Liver (tissue), 9 donors: Measurements from ENCODE around the gene BMPER. TPM values are rescaled to one million over a fixed set of nuclear protein-coding genes. Genes with fewer than 3 reads are reported as not detected.
A peak's percentile ranks its signal among the peaks of the same experiment; 100 is the strongest.

ENCODE experiments used
- DNase-seq: peaks from one replicate; pipeline ENCODE4 v3.0.0-alpha.2; 2017; ENCODE audit warnings: low spot score
- H3K27ac ChIP-seq, 2 donors: one replicate each; pipeline ENCODE4 v1.7.0; 2013; ENCODE audit warnings: inconsistent platforms in 2 of 2, low read length in 2 of 2, control low read depth in 1 of 2, low read depth in 1 of 2, mild to moderate bottlenecking in 1 of 2
- H3K27me3 ChIP-seq, 4 donors: one replicate each; pipeline versions ENCODE4 v1.6.1 to v1.7.0; 2013; ENCODE audit warnings: low read length in 3 of 4, inconsistent platforms in 1 of 4, mild to moderate bottlenecking in 1 of 4, moderate library complexity in 1 of 4; ENCODE audit not compliant: control insufficient read depth in 4 of 4, insufficient read depth in 4 of 4
- H3K36me3 ChIP-seq, 4 donors: one replicate each; pipeline versions ENCODE4 v1.6.1 to v1.7.0; 2013; ENCODE audit warnings: low read length in 3 of 4, mild to moderate bottlenecking in 3 of 4, low read depth in 1 of 4, moderate library complexity in 1 of 4; ENCODE audit not compliant: control insufficient read depth in 4 of 4, insufficient read depth in 3 of 4
- H3K4me1 ChIP-seq, 4 donors: one replicate each; pipeline versions ENCODE4 v1.6.1 to v1.7.0; 2013; ENCODE audit warnings: low read length in 3 of 4, mild to moderate bottlenecking in 3 of 4, moderate library complexity in 1 of 4; ENCODE audit not compliant: control insufficient read depth in 4 of 4, insufficient read depth in 4 of 4
- H3K4me3 ChIP-seq, 3 donors: one replicate each; pipeline versions ENCODE4 v1.6.1 to v1.7.0; 2013; ENCODE audit warnings: low read length in 3 of 3, control low read depth in 1 of 3, low read depth in 1 of 3, mild to moderate bottlenecking in 1 of 3
- H3K9ac ChIP-seq, 2 donors: one replicate each; pipeline ENCODE4 v1.7.0; 2013; ENCODE audit warnings: low read length in 2 of 2, mild to moderate bottlenecking in 2 of 2, moderate library complexity in 2 of 2, control low read depth in 1 of 2, low read depth in 1 of 2
- H3K9me3 ChIP-seq, 4 donors: one replicate each; pipeline versions ENCODE4 v1.6.1 to v1.7.0; 2013; ENCODE audit warnings: low read length in 3 of 4; ENCODE audit not compliant: control insufficient read depth in 4 of 4
- ATF3 ChIP-seq: IDR thresholded peaks from 2 replicates; pipeline ENCODE4 v1.6.1; 2016; ENCODE audit warnings: antibody characterized with exemption
- CTCF ChIP-seq: fragments of 150-350 bp; IDR thresholded peaks from 2 replicates; pipeline ENCODE4 v1.5.1; 2017; ENCODE audit warnings: improper control_type of control experiment, low read depth, low read length; ENCODE audit not compliant: missing input control
- EGR1 ChIP-seq, 2 donors: IDR thresholded peaks; 2 replicates each; pipeline ENCODE4 v1.6.1; 2016 to 2018; ENCODE audit warnings: antibody characterized with exemption in 2 of 2, low read depth in 2 of 2
- FOXA2 ChIP-seq: IDR thresholded peaks from 2 replicates; pipeline ENCODE4 v1.6.1; 2016; ENCODE audit warnings: antibody characterized with exemption
- GABPA ChIP-seq, 2 donors: IDR thresholded peaks in 1 of 2; conservative IDR thresholded peaks in 1 of 2; 2 replicates each; pipeline ENCODE4 v1.6.1; 2016; ENCODE audit warnings: antibody characterized with exemption in 2 of 2, mild to moderate bottlenecking in 1 of 2, moderate library complexity in 1 of 2
- HNF4G ChIP-seq: IDR thresholded peaks from 2 replicates; pipeline ENCODE4 v1.6.1; 2016; ENCODE audit warnings: antibody characterized with exemption
- JUND ChIP-seq, 2 donors: IDR thresholded peaks; 2 replicates each; pipeline ENCODE4 v1.6.1; 2016; ENCODE audit warnings: antibody characterized with exemption in 2 of 2
- NR2F2 ChIP-seq: IDR thresholded peaks from 2 replicates; pipeline ENCODE4 v1.6.1; 2016; ENCODE audit warnings: antibody characterized with exemption
- RAD21 ChIP-seq, 2 donors: IDR thresholded peaks; 2 replicates each; pipeline ENCODE4 v1.6.1; 2016; ENCODE audit warnings: antibody characterized with exemption in 2 of 2, mild to moderate bottlenecking in 2 of 2
- REST ChIP-seq: IDR thresholded peaks from 2 replicates; pipeline ENCODE4 v1.6.1; 2016; ENCODE audit warnings: antibody characterized with exemption, mild to moderate bottlenecking
- RXRA ChIP-seq, 2 donors: IDR thresholded peaks; 2 replicates each; pipeline ENCODE4 v1.6.1; 2017 to 2018; ENCODE audit warnings: antibody characterized with exemption in 2 of 2, mild to moderate bottlenecking in 1 of 2
- SP1 ChIP-seq: IDR thresholded peaks from 2 replicates; pipeline ENCODE4 v1.6.1; 2018; ENCODE audit warnings: antibody characterized with exemption, mild to moderate bottlenecking
- TAF1 ChIP-seq: conservative IDR thresholded peaks from 2 replicates; pipeline ENCODE4 v1.6.1; 2016; ENCODE audit warnings: antibody characterized with exemption, mild to moderate bottlenecking
- YY1 ChIP-seq: IDR thresholded peaks from 2 replicates; pipeline ENCODE4 v1.6.1; 2016; ENCODE audit warnings: antibody characterized with exemption, mild to moderate bottlenecking
- ZBTB33 ChIP-seq: IDR thresholded peaks from 2 replicates; pipeline ENCODE4 v1.6.1; 2016; ENCODE audit warnings: antibody characterized with exemption
- WGBS: extraction: QIAGEN DNeasy Blood & Tissue Kit; methylation state at CpG from one replicate; pipeline ENCODE4 v1.1.7; 2013; 5-methylcytosine and 5-hydroxymethylcytosine counted together
- polyA plus RNA-seq, 2 donors: library from polyadenylated mRNA; stranded (reverse) in 1 of 2; unstranded in 1 of 2; fragments of 200-250 nt in 1 of 2; fragments of >200 nt in 1 of 2; fragmentation: Nextera tagmentation in 1 of 2; extraction: Ambion mirVana in 1 of 2; gene quantifications; one replicate each; pipeline versions ENCODE4 v1.2.1 to v1.2.3, GENCODE V29; 2013 to 2015
- total RNA-seq, 2 donors: library from RNA; depleted of rRNA; stranded (reverse); fragments of >200 nt; gene quantifications; one replicate each; pipeline ENCODE4 v1.2.3, GENCODE V29; 2014
- donor health status: healthy.
- donor health status: healthy.
- donor health status: healthy.
- donor health status: healthy.
- donor health status: healthy.

The BMPER gene
- total and polyA plus RNA-seq, 4 donors = 4.0 to 8.5 (median 6.2) TPM

GRCh38 chr7:33932221-33932620 is 26.9 kb downstream of the BMPER start:
- H3K9me3 ChIP-seq = no peaks in the 10 kb centered on the region
- no peaks in the 10 kb centered on the region for H3K27me3 ChIP-seq
- H3K4me3 ChIP-seq = no peak overlapping the region
- H3K4me1 ChIP-seq = peaks cover 0 to 3% (median 1%) of the 10 kb centered on the region in 4 donors
- no peak for DNase-seq
- no peak overlapping the region for H3K27ac ChIP-seq
- TF ChIP-seq SP1 (no peak), HNF4G (no peak), RAD21 (IDR thresholded peaks at IDR 0.05) (no peak), GABPA (IDR thresholded peaks at IDR 0.05 in 1 of 2, conservative IDR thresholded peaks at IDR 0.05 in 1 of 2) (no peak), RXRA (IDR thresholded peaks at IDR 0.05) (no peak), EGR1 (IDR thresholded peaks at IDR 0.05; ENCODE audit: low read depth in 2 of 2) (no peak), ZBTB33 (no peak), FOXA2 (no peak), JUND (IDR thresholded peaks at IDR 0.05) (no peak), REST (no peak), TAF1 (no peak), YY1 (no peak), NR2F2 (no peak), ATF3 (no peak)
- 55% methylated on average over 5 of the region's 5 CpGs for WGBS
- no peak overlapping the region for H3K9ac ChIP-seq
- no peaks in the 10 kb centered on the region for H3K36me3 ChIP-seq

- Histone ChIP-seq H3K4me3 (no peak overlapping the region), H3K27me3 (no peaks in the 10 kb centered on the region), H3K9ac (no peak overlapping the region), H3K9me3 (no peaks in the 10 kb centered on the region), H3K4me1 (peaks cover 0 to 3% (median 1%) of the 10 kb centered on the region in 4 donors), H3K27ac (no peak overlapping the region), H3K36me3 (no peaks in the 10 kb centered on the region)
- WGBS = 17% methylated on average over 15 of the region's 15 CpGs
- DNase-seq = peak; percentile 76
- TF ChIP-seq HNF4G (no peak), CTCF (peak; percentile 97), RAD21 (IDR thresholded peaks at IDR 0.05) (peak; percentile 85 to 95), RXRA (IDR thresholded peaks at IDR 0.05) (peak in 1 of 2 donors; percentile 9)
These were observed 27.6 kb downstream of the BMPER start for GRCh38 chr7:33932832-33933468.
